ENCODE data around the gene ATP4B. TPM values are rescaled to one million over a fixed set of nuclear protein-coding genes. Genes with fewer than 3 reads are reported as not detected.

The ATP4B gene
- total RNA-seq, 1 experiment from 2014 or later, result not detected

GRCh38 chr13:113631341-113632095 lies 26.5 kb downstream of the ATP4B start:
- no peaks in the 10 kb centered on the region for H3K9me3 ChIP-seq
- intact Hi-C loops (cut with micrococcal nuclease; ENCODE audit: unreplicated experiment), result no loop called here
- peaks cover 1% of the 10 kb centered on the region for H3K36me3 ChIP-seq (ENCODE audit: control insufficient read depth, insufficient read depth, low read length)
- Mint-ChIP-seq H3K27me3 (ENCODE audit: insufficient read depth, unreplicated experiment) (no peaks in the 10 kb centered on the region), H3K9me3 (ENCODE audit: unreplicated experiment) (no peaks in the 10 kb centered on the region), H3K36me3 (ENCODE audit: insufficient read depth, unreplicated experiment) (peaks cover 88% of the 10 kb centered on the region), H3K4me1 (ENCODE audit: low read depth, unreplicated experiment) (no peaks in the 10 kb centered on the region), H3K27ac (ENCODE audit: unreplicated experiment) (no peak overlapping the region), H3K4me3 (ENCODE audit: unreplicated experiment) (no peak overlapping the region)
- DNase-seq, result peak in 1 of 2 experiments; percentile 26
- H3K4me3 ChIP-seq (ENCODE audit: low read depth, low read length), result no peak overlapping the region
- BruUV-seq (replicated peaks), result no TSS peak
- no peaks in the 10 kb centered on the region for H3K4me1 ChIP-seq
- TF ChIP-seq, protein P1, sequence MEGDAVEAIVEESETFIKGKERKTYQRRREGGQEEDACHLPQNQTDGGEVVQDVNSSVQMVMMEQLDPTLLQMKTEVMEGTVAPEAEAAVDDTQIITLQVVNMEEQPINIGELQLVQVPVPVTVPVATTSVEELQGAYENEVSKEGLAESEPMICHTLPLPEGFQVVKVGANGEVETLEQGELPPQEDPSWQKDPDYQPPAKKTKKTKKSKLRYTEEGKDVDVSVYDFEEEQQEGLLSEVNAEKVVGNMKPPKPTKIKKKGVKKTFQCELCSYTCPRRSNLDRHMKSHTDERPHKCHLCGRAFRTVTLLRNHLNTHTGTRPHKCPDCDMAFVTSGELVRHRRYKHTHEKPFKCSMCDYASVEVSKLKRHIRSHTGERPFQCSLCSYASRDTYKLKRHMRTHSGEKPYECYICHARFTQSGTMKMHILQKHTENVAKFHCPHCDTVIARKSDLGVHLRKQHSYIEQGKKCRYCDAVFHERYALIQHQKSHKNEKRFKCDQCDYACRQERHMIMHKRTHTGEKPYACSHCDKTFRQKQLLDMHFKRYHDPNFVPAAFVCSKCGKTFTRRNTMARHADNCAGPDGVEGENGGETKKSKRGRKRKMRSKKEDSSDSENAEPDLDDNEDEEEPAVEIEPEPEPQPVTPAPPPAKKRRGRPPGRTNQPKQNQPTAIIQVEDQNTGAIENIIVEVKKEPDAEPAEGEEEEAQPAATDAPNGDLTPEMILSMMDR (IDR thresholded peaks at IDR 0.05; ENCODE audit: insufficient read depth in 1 of 2, low read depth in 1 of 2, low read length in 1 of 2, severe bottlenecking in 1 of 2, unreplicated experiment in 1 of 2), result no peak
- ChIA-PET POLR2A (no interaction called here), CTCF (no interaction called here)
- H3K27me3 ChIP-seq (replicated peaks; ENCODE audit: control insufficient read depth, insufficient read depth, low read length), result no peaks in the 10 kb centered on the region

DNA sequence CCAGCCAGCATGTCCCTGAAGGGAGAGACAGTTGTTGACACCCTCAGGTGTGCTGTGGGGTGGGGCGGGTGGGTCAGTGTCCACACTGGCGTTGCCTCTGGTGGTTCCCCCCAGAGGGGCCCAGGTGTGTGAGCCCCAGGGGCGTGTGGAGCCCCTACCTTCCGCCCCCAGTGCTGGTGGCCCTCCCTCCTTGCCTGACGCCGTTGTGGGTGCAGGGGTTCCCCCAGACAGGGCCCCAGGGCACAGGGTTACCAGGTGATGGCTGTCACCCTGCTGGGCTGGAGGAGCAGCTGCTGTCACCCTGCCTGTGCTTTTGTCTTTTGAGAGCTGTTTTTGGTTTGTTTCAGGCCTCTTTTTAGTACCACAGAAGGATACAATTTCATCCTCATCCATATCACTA lies 27.2 kb downstream of the ATP4B start:
- Histone ChIP-seq H3K27me3 (replicated peaks; ENCODE audit: control insufficient read depth, insufficient read depth, low read length) (no peaks in the 10 kb centered on the region), H3K4me3 (ENCODE audit: low read depth, low read length) (no peak overlapping the region), H3K4me1 (no peaks in the 10 kb centered on the region), H3K9me3 (no peaks in the 10 kb centered on the region), H3K36me3 (ENCODE audit: control insufficient read depth, insufficient read depth, low read length) (no peaks in the 10 kb centered on the region; the same call in none of the 2 replicates)
- CTCF ChIA-PET, result no interaction called here
- Mint-ChIP-seq H3K9me3 (ENCODE audit: unreplicated experiment) (no peaks in the 10 kb centered on the region), H3K27ac (ENCODE audit: unreplicated experiment) (no peak overlapping the region), H3K4me3 (ENCODE audit: unreplicated experiment) (no peak overlapping the region), H3K27me3 (ENCODE audit: insufficient read depth, unreplicated experiment) (no peaks in the 10 kb centered on the region), H3K4me1 (ENCODE audit: low read depth, unreplicated experiment) (no peaks in the 10 kb centered on the region), H3K36me3 (ENCODE audit: insufficient read depth, unreplicated experiment) (peaks cover 88% of the 10 kb centered on the region)
- BruUV-seq (replicated peaks), result no TSS peak
- POLR2A ChIA-PET, result no interaction called here
- intact Hi-C loops (cut with micrococcal nuclease; ENCODE audit: unreplicated experiment), result no loop called here
- peak in 1 of 2 experiments; percentile 9 for DNase-seq
- TF ChIP-seq, protein P1 (IDR thresholded peaks at IDR 0.05; ENCODE audit: insufficient read depth in 1 of 2, low read depth in 1 of 2, low read length in 1 of 2, severe bottlenecking in 1 of 2, unreplicated experiment in 1 of 2), result no peak

GRCh38 chr13:113630296-113630695 lies 27.7 kb downstream of the ATP4B start:
- H3K36me3 ChIP-seq (ENCODE audit: control insufficient read depth, insufficient read depth, low read length), result no peaks in the 10 kb centered on the region; the same call in none of the 2 replicates
- ChIA-PET POLR2A (no interaction called here), CTCF (no interaction called here)
- intact Hi-C loops (cut with micrococcal nuclease; ENCODE audit: unreplicated experiment), result no loop called here
- H3K4me1 Mint-ChIP-seq (ENCODE audit: low read depth, unreplicated experiment), result no peaks in the 10 kb centered on the region
- H3K4me3 Mint-ChIP-seq (ENCODE audit: unreplicated experiment), result no peak overlapping the region
- no peaks in the 10 kb centered on the region for H3K27me3 Mint-ChIP-seq (ENCODE audit: insufficient read depth, unreplicated experiment)
- H3K4me3 ChIP-seq (ENCODE audit: low read depth, low read length), result no peak overlapping the region
- no peaks in the 10 kb centered on the region for H3K9me3 Mint-ChIP-seq (ENCODE audit: unreplicated experiment)
- H3K27ac Mint-ChIP-seq (ENCODE audit: unreplicated experiment), result no peak overlapping the region
- H3K9me3 ChIP-seq, result no peaks in the 10 kb centered on the region
- H3K4me1 ChIP-seq, result no peaks in the 10 kb centered on the region
- no TSS peak for BruUV-seq (replicated peaks)
- TF ChIP-seq, protein P1 (IDR thresholded peaks at IDR 0.05; ENCODE audit: insufficient read depth in 1 of 2, low read depth in 1 of 2, low read length in 1 of 2, severe bottlenecking in 1 of 2, unreplicated experiment in 1 of 2), result no peak
- DNase-seq, result peak in 1 of 2 experiments; percentile 3
- no peaks in the 10 kb centered on the region for H3K27me3 ChIP-seq (replicated peaks; ENCODE audit: control insufficient read depth, insufficient read depth, low read length)
- peaks cover 90% of the 10 kb centered on the region for H3K36me3 Mint-ChIP-seq (ENCODE audit: insufficient read depth, unreplicated experiment)

All from Caco-2 (cell line).